GM12864 (cell line): ENCODE results near the gene BRF1.
A peak's percentile ranks its signal among the peaks of the same experiment; 100 is the strongest.

Experiments
- DNase-seq: peaks from one replicate; pipeline ENCODE4 v3.0.0-alpha.2; 2011; ENCODE audit warnings: low read depth
- H3K4me3 ChIP-seq: 2 replicates; pipeline ENCODE4 v1.5.1; 2011; ENCODE audit warnings: mild to moderate bottlenecking, low read depth, low read length, control low read depth
- CTCF ChIP-seq: IDR thresholded peaks from 2 replicates; pipeline ENCODE4 v1.5.1; 2011; ENCODE audit warnings: low read depth, mild to moderate bottlenecking, moderate library complexity, low read length, control low read depth, inconsistent platforms; ENCODE audit errors: missing control alignments

BRF1 gene

GRCh38 chr14:105300542-105301102 is at the start of gene BRF1:
Gene BRF1 (minus strand): TSS chr14:105301001. CDS start chr14:105300629, 372 bp downstream.
- H3K4me3 ChIP-seq, result peak within 1 kb of the TSS; percentile 93
- DNase-seq, result peak; percentile 62
- no peak for TF ChIP-seq CTCF

- no peak for TF ChIP-seq CTCF
- no peak for DNase-seq
- H3K4me3 ChIP-seq, result no peak overlapping the region
Measured at GRCh38 chr14:105349992-105350391, 49.2 kb upstream of the BRF1 start.

GRCh38 chr14:105348945-105349699 is 48.3 kb upstream of the BRF1 start:
- DNase-seq, result no peak
- H3K4me3 ChIP-seq, result no peak overlapping the region
- TF ChIP-seq CTCF, result no peak

- no peak for DNase-seq
- TF ChIP-seq CTCF, result no peak
- H3K4me3 ChIP-seq, result no peak overlapping the region
Measured at GRCh38 chr14:105348169-105348944, 47.6 kb upstream of the BRF1 start.

- DNase-seq, result no peak
- no peak for TF ChIP-seq CTCF
- H3K4me3 ChIP-seq, result no peak overlapping the region
Measured at GRCh38 chr14:105347587-105347968, 46.8 kb upstream of the BRF1 start.

GRCh38 chr14:105346876-105347586 is 46.2 kb upstream of the BRF1 start:
- no peak for TF ChIP-seq CTCF
- H3K4me3 ChIP-seq, result no peak overlapping the region
- no peak for DNase-seq
